ENCODE results near the gene EVC2. TPM values are rescaled to one million over a fixed set of nuclear protein-coding genes. Genes with fewer than 3 reads are reported as not detected.
A peak's percentile ranks its signal among the peaks of the same experiment; 100 is the strongest.

EVC2 gene
- total RNA-seq (1 to 10 TPM in 7 of 9 donors, under 1 TPM in 2; 0.75 to 3.4 (median 2.0) TPM), polyA plus RNA-seq (1 to 10 TPM in 1 of 3 donors, under 1 TPM in 2; 0.66 to 1.6 (median 0.74) TPM)
- long read RNA-seq, donor 1, result 0 reads
- long read RNA-seq, donor 2, result 0 reads
- long read RNA-seq, donor 3, result 0 reads
- long read RNA-seq, donor 4, full-length matches to known transcripts, result 1 of 2 reads
- long read RNA-seq, donor 4, partial matches to known transcripts, result 0 of 2 reads
- long read RNA-seq, donor 4, other reads (novel, unspliced or antisense), result 1 of 2 reads
- long read RNA-seq, donor 5, full-length matches to known transcripts, result 5 of 6 reads
- long read RNA-seq, donor 5, partial matches to known transcripts, result 0 of 6 reads
- long read RNA-seq, donor 5, other reads (novel, unspliced or antisense), result 1 of 6 reads
- long read RNA-seq, donor 6, result 0 reads
- long read RNA-seq, donor 7, result 0 reads
- long read RNA-seq, donor 8, result 0 reads
- long read RNA-seq, donor 9, result 0 reads
- long read RNA-seq, donor 10, result 0 reads

DNA sequence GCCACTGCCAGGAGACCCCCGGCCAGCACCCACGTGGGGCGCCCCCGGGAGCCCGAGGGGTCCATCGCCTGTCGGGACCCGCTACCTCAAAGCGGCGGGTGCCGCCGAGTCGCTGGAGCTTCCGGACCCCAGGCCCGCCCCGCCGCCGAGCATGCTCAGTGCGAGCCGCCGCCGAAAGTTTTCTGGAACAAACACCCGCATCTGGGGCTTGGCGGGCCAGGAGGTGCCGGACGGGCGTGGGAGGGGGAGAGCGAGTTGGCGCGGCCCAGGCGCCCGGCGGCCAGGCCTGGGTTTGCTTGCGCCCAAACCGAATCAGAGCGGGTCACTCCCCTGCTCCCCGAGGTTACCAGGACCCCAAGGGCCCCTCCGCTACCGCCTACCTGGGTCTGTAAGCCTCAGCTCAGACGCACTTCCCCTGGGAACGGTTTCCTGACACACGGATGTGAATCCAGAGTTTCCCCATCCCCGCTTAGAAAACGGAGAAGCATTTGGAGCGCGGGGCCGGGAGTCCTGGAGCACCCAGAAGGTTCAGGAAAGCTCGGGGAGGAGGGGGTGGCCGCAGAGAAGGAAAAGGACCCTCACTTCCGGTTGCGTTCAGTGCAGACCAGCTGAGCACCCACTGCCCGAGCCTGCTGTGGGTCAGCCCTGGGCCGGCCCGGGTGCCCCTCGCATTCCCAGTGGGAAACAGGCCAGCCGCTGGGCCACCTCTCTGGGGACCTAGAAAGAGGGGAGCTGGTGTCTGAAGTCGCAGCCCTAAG, at the start of gene EVC2:
EVC2 (minus strand) TSS at position 111 of the 758 bp plus-strand sequence; CDS start at position 65, 46 bp downstream.
- 20 to 47% (median 33%) methylated on average over 10 to 57 of the region's 57 CpGs for WGBS, 4 donors
- H3K36me3 ChIP-seq (replicated peaks in 1 of 2), result no peaks in the 10 kb centered on the region
- H3K4me1 ChIP-seq (replicated peaks in 1 of 2), result peaks cover 0 to 12% of the 10 kb centered on the region in 2 donors
- intact Hi-C loops (cut with DNase I), result no loop called here
- H3K4me3 ChIP-seq, result peak within 1 kb of the TSS in 2 of 4 donors; percentile 24 to 71
- H3K27me3 ChIP-seq, result no peaks in the 10 kb centered on the region
- H3K9me3 ChIP-seq (replicated peaks in 1 of 3), result no peaks in the 10 kb centered on the region
- peak in 6 of 7 donors; percentile 25 to 60 (median 52) for DNase-seq
- H3K27ac ChIP-seq, result peak within 1 kb of the TSS in 2 of 5 donors; percentile 54 to 67
- TF ChIP-seq, protein P1, sequence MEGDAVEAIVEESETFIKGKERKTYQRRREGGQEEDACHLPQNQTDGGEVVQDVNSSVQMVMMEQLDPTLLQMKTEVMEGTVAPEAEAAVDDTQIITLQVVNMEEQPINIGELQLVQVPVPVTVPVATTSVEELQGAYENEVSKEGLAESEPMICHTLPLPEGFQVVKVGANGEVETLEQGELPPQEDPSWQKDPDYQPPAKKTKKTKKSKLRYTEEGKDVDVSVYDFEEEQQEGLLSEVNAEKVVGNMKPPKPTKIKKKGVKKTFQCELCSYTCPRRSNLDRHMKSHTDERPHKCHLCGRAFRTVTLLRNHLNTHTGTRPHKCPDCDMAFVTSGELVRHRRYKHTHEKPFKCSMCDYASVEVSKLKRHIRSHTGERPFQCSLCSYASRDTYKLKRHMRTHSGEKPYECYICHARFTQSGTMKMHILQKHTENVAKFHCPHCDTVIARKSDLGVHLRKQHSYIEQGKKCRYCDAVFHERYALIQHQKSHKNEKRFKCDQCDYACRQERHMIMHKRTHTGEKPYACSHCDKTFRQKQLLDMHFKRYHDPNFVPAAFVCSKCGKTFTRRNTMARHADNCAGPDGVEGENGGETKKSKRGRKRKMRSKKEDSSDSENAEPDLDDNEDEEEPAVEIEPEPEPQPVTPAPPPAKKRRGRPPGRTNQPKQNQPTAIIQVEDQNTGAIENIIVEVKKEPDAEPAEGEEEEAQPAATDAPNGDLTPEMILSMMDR (IDR thresholded peaks at IDR 0.05), result no peak
- TF ChIP-seq POLR2A (IDR thresholded peaks at IDR 0.05), result no peak

GRCh38 chr4:5757954-5758353, 49.6 kb upstream of the EVC2 start:
- peaks cover 0 to 7% of the 10 kb centered on the region in 2 donors for H3K36me3 ChIP-seq (replicated peaks in 1 of 2)
- intact Hi-C loops (cut with DNase I), result no loop called here
- DNase-seq, result no peak

GRCh38 chr4:5757536-5757935, 49.2 kb upstream of the EVC2 start:
- H3K36me3 ChIP-seq (replicated peaks in 1 of 2), result peaks cover 0 to 7% of the 10 kb centered on the region in 2 donors

More at GRCh38 chr4:5757954-5758353, 49.6 kb upstream of the EVC2 start:
- Histone ChIP-seq H3K27me3 (no peaks in the 10 kb centered on the region), H3K9me3 (replicated peaks in 1 of 3) (no peaks in the 10 kb centered on the region), H3K4me3 (no peak overlapping the region), H3K4me1 (replicated peaks in 1 of 2) (no peaks in the 10 kb centered on the region), H3K27ac (no peak overlapping the region)
- 94 to 97% (median 95%) methylated on average over 10 of the region's 10 CpGs for WGBS, 4 donors
- TF ChIP-seq, protein P1 (IDR thresholded peaks at IDR 0.05), result no peak
- TF ChIP-seq POLR2A (IDR thresholded peaks at IDR 0.05), result no peak

More at GRCh38 chr4:5757536-5757935, 49.2 kb upstream of the EVC2 start:
- Histone ChIP-seq H3K9me3 (replicated peaks in 1 of 3) (no peaks in the 10 kb centered on the region), H3K27ac (no peak overlapping the region), H3K4me1 (replicated peaks in 1 of 2) (no peaks in the 10 kb centered on the region), H3K4me3 (no peak overlapping the region), H3K27me3 (no peaks in the 10 kb centered on the region)
- no peak for DNase-seq
- WGBS, 4 donors, result 94 to 100% (median 97%) methylated on average over 4 of the region's 4 CpGs
- TF ChIP-seq POLR2A (IDR thresholded peaks at IDR 0.05), result no peak
- TF ChIP-seq, protein P1 (IDR thresholded peaks at IDR 0.05), result no peak
- intact Hi-C loops (cut with DNase I), result no loop called here
